Thoracic aorta (tissue), 2 donors: ENCODE data around the gene KIRREL3. TPM values are rescaled to one million over a fixed set of nuclear protein-coding genes. Genes with fewer than 3 reads are reported as not detected.

Source experiments
- ATAC-seq: fragments of 150-250 bp; one replicate; pipeline ENCODE4 v1.8.0; 2017; ENCODE audit warnings: low read depth; ENCODE audit not compliant: insufficient number of reproducible peaks, low FRiP score
- DNase-seq: peaks from one replicate; pipeline ENCODE4 v3.0.0-alpha.2; 2020; ENCODE audit warnings: low spot score
- H3K27ac ChIP-seq, 2 donors: fragments of 200-600 bp; sonication (generic); 1 replicate in 1 of 2; 2 replicates in 1 of 2; pipeline ENCODE4 v1.5.1; 2016; ENCODE audit warnings: mild to moderate bottlenecking in 2 of 2, moderate library complexity in 2 of 2
- H3K27me3 ChIP-seq: fragments of 200-600 bp; sonication (generic); replicated peaks from 2 replicates; pipeline ENCODE4 v1.6.0; 2016; ENCODE audit warnings: mild to moderate bottlenecking; ENCODE audit not compliant: insufficient read depth
- H3K36me3 ChIP-seq: fragments of 200-600 bp; sonication (generic); one replicate; pipeline ENCODE4 v1.5.1; 2016
- H3K4me1 ChIP-seq, 2 donors: fragments of 200-600 bp; sonication (generic); 1 replicate in 1 of 2; 2 replicates in 1 of 2; pipeline versions ENCODE4 v1.5.1 to v1.6.0; 2016; ENCODE audit warnings: low read depth in 2 of 2, mild to moderate bottlenecking in 1 of 2; ENCODE audit not compliant: control insufficient read depth in 1 of 2
- H3K4me3 ChIP-seq: fragments of 200-600 bp; sonication (generic); 2 replicates; pipeline ENCODE4 v1.5.1; 2016; ENCODE audit warnings: mild to moderate bottlenecking
- H3K9me3 ChIP-seq: fragments of 200-600 bp; sonication (generic); 2 replicates; pipeline ENCODE4 v1.5.1; 2016
- total RNA-seq, 2 donors: library from RNA; depleted of rRNA; stranded (reverse); fragments of >200 nt; gene quantifications; one replicate each; pipeline versions ENCODE4 v1.1.0 to v1.2.3, GENCODE V29; 2016
- TF ChIP-seq, protein P1 (sequence below): fragments of 200-600 bp; sonication (generic); IDR thresholded peaks from one replicate; pipeline ENCODE4 v1.5.1; 2019; ENCODE audit warnings: antibody characterized with exemption

KIRREL3 gene
- total RNA-seq, 2 donors from 2014 or later, result not detected

DNA sequence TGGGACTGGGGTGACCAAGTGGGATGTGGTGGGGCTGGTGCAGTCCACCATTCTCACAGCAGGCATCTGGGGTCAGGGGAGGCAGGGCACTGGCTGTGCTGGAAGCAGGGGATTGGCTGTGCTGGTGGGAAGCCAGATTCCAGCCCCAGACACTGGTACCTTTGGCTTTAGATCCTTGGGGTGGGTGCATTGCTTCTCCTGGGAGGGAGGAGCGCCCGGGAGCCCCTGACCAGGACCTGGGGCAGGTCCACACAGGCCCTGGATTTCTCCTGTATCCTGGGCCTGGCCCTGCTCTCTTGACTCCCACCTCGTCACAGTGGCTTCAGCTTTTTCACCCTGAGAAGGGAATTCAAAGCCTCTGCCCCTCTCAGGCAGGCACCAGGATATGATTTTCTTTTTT, 606.5 kb downstream of the KIRREL3 start:
- ATAC-seq, result no peak
- no peak overlapping the region for H3K4me3 ChIP-seq
- TF ChIP-seq, protein P1, sequence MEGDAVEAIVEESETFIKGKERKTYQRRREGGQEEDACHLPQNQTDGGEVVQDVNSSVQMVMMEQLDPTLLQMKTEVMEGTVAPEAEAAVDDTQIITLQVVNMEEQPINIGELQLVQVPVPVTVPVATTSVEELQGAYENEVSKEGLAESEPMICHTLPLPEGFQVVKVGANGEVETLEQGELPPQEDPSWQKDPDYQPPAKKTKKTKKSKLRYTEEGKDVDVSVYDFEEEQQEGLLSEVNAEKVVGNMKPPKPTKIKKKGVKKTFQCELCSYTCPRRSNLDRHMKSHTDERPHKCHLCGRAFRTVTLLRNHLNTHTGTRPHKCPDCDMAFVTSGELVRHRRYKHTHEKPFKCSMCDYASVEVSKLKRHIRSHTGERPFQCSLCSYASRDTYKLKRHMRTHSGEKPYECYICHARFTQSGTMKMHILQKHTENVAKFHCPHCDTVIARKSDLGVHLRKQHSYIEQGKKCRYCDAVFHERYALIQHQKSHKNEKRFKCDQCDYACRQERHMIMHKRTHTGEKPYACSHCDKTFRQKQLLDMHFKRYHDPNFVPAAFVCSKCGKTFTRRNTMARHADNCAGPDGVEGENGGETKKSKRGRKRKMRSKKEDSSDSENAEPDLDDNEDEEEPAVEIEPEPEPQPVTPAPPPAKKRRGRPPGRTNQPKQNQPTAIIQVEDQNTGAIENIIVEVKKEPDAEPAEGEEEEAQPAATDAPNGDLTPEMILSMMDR, result no peak
- H3K4me1 ChIP-seq, result peaks cover 2 to 11% of the 10 kb centered on the region in 2 donors
- no peak for DNase-seq
- no peaks in the 10 kb centered on the region for H3K27me3 ChIP-seq
- no peaks in the 10 kb centered on the region for H3K36me3 ChIP-seq
- H3K9me3 ChIP-seq, result no peaks in the 10 kb centered on the region
- H3K27ac ChIP-seq, result no peak overlapping the region

DNA sequence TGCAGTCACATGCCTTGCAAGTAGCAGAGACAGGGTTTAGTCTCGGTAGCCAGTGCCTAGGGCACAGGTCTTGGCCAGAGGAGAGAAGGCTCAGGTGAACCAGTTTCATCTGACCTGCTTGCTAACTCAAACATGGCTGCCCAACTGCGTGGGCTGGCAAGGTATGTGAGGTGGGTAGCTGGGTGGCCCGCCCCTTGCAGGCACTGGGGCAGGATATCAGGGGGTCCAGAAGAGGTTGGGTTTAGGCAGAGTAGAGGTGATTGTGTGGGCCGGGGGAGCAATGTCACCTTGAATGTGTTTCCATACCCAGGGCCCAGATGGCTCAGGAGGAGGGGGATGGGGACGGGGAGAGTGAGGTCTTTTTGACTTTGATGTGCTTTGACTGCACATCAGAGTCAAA, 607.4 kb downstream of the KIRREL3 start:
- Histone ChIP-seq H3K27me3 (no peaks in the 10 kb centered on the region), H3K27ac (no peak overlapping the region), H3K36me3 (no peaks in the 10 kb centered on the region), H3K4me3 (no peak overlapping the region), H3K9me3 (no peaks in the 10 kb centered on the region), H3K4me1 (peaks cover 2 to 11% of the 10 kb centered on the region in 2 donors)
- DNase-seq (no peak), ATAC-seq (no peak)
- TF ChIP-seq, protein P1, result no peak

DNA sequence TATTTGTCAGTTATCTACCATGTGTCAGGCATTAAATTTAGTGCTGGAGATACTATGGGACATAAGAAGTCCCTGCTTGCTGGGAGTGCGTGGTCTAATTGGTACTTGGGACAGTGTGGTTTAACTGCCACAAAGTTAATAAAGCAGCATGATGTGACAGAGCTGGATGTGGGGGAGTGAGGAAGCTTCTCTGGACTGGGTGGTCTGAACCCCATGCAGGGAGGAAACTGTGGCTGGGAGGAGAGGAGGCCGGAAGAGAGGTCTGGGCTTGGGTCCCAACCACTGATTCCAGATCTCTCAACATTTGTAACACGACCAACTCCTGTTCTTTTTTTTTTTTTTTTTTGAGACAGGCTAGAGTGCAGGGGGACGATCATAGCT, 607.9 kb downstream of the KIRREL3 start:
- TF ChIP-seq, protein P1, result no peak
- no peak overlapping the region for H3K4me3 ChIP-seq
- peaks cover 2 to 11% of the 10 kb centered on the region in 2 donors for H3K4me1 ChIP-seq
- H3K27ac ChIP-seq, result no peak overlapping the region
- no peaks in the 10 kb centered on the region for H3K27me3 ChIP-seq
- no peak for ATAC-seq
- no peaks in the 10 kb centered on the region for H3K36me3 ChIP-seq
- no peaks in the 10 kb centered on the region for H3K9me3 ChIP-seq
- DNase-seq, result no peak

DNA sequence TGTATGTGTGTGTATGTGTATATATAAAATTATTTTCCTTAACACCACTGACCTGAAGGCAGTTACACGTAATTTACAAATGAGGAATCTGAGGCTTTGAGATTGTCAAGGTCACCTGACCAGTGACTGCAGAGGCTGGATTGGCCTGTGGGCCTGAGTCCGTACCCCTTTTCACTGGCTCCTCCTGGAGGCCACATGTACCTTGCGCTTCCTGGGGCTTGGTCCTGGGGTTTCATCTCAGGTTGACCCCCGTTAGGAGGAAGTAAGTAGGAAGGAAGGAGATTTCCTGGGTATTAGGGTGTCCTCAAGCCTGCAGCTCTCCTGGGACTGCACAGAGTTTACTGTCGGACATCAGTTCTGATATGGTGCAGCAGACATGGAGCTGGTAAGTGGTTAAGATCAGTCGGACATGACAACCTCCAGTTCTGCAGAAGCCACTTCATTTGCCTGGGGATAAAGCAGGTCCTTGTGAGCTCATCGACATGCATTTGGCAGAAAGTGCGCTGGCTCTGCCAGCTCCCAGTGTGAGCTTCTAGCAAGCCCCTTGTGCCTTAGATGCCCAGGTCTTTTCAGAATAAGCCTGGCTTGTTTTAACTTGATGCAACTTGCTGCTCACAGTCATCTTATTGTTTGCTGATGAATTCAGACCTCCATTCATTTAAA, 608.5 kb downstream of the KIRREL3 start:
- peak; percentile 5 for ATAC-seq
- H3K27ac ChIP-seq, result no peak overlapping the region
- H3K4me3 ChIP-seq, result no peak overlapping the region
- no peaks in the 10 kb centered on the region for H3K9me3 ChIP-seq
- no peak for DNase-seq
- H3K4me1 ChIP-seq, result peaks cover 2 to 11% of the 10 kb centered on the region in 2 donors
- H3K36me3 ChIP-seq, result no peaks in the 10 kb centered on the region
- TF ChIP-seq, protein P1, result no peak
- no peaks in the 10 kb centered on the region for H3K27me3 ChIP-seq

DNA sequence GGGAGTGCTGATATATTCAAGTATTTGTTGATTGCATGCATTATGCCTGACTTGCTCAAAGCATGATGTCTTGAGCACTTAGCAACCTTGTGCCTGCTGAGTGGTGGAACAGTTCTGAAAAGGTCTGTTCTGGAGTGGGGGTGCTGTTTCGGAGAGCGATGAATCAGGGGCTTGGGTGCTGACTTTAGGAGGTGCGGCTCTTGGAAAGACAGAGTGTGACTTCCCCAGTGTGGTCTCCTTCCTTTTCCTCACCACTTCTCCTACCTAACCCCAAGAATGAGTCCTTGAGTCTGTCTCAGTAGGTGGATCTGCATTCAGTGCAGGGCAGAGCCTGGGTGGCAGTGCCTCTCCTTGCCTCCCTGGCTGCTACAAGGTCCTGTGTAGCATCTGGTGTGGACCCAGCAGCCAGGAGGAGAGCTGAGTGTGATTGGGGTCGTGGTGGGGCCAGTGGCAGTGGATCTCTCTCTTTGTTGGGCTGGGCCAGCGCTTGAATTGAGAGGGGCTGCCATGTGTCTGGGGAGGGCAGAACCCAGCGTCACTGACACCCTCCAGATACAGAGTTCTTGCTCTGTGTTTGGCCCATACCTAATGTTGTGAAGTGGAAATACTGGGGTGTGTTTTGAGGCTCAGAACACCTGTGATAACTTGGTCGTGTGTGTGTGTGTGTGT, 609.1 kb downstream of the KIRREL3 start:
- TF ChIP-seq, protein P1, result no peak
- DNase-seq (no peak), ATAC-seq (no peak)
- Histone ChIP-seq H3K9me3 (no peaks in the 10 kb centered on the region), H3K36me3 (no peaks in the 10 kb centered on the region), H3K27me3 (no peaks in the 10 kb centered on the region), H3K27ac (no peak overlapping the region), H3K4me3 (no peak overlapping the region), H3K4me1 (peaks cover 4 to 17% of the 10 kb centered on the region in 2 donors)
